NCI-H1694 treated with DMSO at 0.1 percent for 48 hours (cell line): ENCODE results near the gene MMP21.

Source experiments
- DNase-seq: peaks from one replicate; lab custom pipeline; 2025; lab: John Stamatoyannopoulos, UW

MMP21 gene

DNA sequence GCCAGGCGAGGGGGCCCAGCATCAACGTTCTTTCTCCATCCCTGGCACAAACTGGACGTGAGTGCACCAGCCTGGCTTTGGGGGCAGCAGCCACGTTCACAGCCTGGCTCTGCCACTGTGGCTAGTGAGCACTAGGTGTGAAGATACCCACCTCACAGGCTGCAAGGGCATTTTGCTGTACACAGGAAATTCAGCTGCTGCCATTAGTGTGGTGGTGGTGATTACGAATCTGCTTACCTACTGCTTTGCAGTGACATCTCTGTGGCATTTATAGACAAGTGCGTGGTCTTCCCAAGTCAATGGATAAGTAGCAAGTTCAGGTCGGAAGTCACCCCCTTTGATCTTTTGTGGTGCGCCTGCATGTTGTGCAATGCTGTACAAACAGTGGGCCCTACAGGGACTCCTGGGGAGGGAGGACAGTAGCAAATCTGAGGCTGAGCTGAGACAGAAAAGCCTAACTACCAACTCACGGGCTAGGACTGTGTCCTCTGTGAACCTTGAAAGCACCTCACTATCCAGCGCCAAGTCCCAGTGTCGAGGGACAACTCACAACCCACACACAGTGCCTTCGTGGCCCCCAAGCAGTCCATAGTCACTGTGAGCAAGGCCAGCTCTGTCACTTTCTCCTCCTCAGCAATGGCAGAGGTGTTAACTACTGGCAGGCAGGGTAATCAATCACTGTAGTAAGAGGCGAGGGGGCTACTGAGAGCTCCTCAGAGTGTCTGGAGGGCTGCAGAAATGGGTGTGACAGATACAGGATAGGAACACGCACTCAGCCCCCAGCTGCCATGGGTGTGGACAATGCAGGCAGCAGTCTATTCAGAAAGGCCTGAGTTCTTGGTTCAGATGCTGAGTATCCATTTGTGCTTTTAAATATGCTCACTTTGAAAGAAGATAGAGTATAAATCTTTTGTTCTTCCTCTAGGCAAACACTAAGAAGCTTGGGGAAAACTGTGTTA is 17.0 kb upstream of the MMP21 start:
- DNase-seq, result no peak

DNA sequence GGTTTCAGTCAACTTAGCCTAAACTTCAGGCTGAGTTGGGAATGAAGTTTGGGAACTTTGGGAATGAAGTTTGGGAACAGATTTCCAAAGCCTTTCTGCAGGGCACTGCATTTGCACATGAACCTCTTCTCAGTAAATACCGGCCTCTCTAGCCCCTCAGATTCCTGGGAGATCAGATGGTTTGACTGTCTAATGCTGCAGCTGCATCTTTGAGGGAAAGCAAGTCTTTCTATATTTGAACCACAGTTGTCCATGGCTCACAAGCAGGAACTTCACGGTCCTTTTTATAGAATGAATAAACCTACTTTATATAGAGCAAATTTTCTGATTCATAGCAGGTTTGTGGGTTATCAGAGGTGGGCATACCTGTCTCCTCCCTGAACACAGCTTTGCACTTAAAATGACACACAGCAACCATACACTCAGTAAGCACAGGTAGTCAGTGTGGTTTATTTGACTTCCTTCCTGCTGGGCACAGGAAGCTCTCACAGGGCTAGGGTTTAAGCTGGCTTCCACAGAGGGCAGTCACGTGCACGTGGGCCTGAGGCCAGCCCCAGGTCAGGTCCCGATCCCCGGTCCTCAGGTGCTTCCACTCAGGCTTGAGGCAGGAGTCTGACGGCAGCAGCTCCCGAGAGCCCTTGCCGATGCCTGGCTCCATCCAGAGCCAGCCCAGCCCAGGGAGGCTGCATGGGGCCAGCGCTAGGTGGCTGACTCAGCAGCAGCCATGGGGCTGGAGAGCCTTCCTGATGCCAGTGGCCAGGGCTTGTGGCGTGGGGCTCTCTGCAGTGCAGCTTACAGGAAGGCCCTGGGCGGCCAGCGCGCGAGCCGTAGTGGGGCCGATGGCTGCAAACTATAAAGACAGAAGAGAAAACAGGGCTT is 12.8 kb upstream of the MMP21 start:
- DNase-seq, result no peak

DNA sequence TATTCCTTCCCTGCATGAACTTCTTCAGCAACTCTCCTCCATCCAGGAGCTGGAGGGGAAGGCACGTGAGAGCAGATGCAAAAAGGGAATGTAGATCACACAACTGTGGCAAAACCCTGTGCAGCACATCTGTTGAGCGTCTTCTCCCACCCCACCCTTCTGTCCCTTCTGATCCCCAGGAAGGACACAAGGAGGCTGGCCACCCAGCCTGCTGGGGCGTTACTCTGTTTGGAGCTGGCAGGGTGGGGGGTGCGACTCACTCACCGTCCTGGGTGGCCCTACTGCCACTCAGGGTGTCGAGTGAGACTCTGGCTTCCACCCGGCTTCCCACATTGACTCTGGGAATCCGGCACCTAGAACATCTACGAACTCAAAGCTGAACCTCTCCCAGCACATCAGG is 10.2 kb upstream of the MMP21 start:
- DNase-seq, result no peak

DNA sequence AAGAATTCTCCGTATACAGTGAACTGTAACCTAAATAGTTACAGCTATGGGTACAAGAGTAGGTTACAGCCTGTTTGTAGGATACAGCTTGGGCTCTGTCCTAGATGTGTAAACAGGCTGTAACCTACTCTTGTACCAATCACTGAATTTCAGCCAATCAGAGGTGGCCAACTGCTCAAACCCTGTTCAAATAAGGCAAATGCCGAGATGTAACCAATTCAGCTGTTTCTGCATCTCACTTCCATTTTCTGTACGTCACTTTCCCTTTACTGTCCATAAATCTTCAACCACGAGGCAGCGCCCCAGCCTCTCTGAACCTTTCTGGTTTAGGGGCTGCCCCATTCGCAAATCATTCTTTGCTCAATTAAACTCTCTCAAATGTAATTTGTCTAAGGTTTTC is 8.3 kb upstream of the MMP21 start:
- no peak for DNase-seq

GRCh38 chr10:125783408-125783807 is 7.8 kb upstream of the MMP21 start:
- no peak for DNase-seq

DNA sequence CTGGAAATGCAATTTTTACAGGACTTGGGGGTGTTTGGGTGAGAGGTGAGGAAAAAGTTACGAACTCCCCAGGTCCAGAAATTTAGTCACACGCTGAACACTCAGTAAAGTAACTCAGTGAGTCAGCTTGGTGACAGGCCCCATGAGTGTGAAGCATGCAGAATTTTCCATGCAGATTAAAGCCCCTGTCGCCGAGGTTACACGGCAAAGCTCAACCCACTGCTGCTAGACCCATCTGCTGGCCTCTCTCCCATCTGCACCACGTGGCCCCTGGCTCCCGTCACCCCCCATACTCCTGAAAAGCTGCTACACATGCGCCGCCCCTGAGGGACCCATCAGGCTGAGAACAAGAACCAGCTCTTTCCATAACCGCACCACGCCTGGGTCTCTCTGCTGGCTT is 7.0 kb upstream of the MMP21 start:
- DNase-seq, result no peak

- DNase-seq, result no peak
Measured at GRCh38 chr10:125782054-125782453, 6.4 kb upstream of the MMP21 start.

DNA sequence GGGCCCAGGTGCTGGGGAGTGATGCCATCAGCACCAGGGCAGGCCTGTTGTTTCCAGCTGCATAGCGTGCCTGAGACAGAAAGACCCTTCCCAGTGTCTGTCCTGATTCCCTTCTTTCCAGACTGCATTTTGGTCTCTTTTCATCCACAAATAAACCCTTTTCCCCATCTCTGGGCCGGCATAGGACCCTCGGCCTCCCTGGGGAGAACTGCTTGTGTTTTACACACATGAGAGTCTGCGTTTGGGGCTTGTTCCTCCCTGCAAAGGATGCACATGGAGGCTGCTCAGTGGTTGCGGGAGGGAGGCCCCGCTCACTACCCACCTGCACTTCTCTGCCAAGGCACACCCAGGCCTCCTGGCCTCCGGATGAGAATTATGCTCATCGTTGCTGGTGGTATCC is 5.8 kb upstream of the MMP21 start:
- no peak for DNase-seq

DNA sequence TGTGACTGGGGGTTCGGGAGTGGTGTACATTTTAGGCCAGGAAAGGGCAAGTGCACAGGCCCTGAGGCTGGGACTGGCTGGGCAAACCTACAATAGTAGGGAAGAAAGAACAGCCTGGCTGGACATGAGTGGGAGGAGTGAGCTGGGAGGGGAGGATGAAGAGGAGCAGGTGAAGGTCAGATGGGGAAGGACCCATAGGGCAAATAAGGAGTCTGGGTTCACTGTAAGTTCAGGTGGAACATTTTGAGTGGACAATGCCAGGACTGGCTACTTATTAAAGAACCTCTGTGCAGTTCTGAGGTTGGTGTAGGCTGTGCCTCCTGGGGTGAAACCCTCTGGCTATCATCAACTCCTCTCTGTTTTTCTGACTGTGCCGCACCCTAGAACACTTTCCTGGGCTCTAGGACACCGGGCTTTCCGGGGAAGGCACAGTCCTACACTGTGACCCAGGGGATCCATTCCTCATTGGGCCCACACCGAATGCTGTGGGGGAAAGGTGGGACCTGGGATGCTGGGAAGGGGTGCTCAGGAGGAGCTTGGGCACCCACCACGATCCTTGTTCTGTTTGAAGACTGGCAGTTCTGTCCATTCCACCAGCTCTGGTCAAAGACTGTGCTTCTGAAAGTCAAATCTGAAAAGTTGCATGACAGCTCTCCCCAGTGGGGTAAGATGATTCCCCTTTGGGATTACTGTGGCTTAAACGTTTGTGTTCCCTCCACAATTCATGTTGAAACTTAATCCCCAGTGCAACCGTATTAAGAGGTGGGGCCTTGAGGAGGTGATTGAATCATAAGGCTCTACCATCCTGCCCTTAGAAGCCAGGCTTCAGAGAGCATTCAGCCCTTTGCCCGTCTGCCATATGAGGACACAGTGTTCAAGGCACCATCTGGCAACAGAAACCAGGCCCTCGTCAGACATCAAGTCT is 4.0 kb upstream of the MMP21 start:
- no peak for DNase-seq

- no peak for DNase-seq
Measured at GRCh38 chr10:125778556-125778955, 2.9 kb upstream of the MMP21 start.

DNA sequence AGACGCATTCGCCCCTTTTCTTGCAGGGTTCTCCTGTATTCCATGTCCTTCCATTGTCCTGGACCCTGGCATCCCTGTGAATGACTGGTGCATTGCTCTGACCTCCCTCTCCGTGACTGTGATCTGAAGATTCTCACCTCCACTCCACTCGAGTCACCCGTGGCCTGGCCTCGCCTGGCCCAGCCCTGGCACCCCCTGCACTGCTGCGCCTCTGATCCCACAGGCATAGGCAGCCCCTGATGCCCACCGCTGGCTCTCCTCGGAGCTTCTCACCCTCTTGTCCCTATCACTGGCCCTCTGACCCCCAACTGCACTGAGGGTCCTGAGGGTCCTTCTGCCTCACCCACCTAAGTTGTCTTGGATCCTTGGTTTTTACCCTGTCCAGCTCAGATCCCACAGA is 2.2 kb upstream of the MMP21 start:
- no peak for DNase-seq

DNA sequence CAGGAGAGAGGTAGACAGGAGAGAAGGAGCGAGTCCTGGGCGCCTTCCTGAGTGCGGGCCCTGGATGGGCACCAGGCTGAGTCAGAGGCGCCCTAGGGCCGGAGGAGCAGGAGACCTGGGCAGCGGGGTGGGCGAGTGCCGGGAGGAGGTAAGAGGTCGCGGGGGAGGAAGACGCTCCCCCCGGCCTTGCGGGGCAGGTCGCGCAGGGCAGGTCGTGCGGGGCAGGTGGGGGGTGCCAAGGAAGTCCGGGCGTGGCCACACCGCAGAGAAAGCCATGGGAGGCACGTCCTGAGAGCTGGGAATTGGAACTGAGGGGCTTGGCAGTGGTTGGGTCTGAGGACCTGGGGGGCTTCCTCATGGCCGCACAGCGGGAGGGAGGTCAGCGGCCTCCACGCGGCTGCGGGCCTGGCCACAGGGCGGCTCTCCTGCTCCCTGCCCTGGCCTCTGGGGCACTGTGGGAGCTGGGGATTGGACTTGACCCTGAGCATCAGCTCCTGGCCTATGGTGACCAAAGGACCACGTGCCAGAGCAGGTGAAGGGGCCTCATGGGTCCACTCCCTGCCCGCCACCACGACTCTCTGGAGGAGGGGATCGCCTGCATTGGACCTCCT is 935 bp downstream of the MMP21 start:
- no peak for DNase-seq

- DNase-seq, result no peak
Measured at GRCh38 chr10:125773687-125774543, 1.7 kb downstream of the MMP21 start.

- no peak for DNase-seq
Measured at GRCh38 chr10:125772864-125773180, 2.8 kb downstream of the MMP21 start.

DNA sequence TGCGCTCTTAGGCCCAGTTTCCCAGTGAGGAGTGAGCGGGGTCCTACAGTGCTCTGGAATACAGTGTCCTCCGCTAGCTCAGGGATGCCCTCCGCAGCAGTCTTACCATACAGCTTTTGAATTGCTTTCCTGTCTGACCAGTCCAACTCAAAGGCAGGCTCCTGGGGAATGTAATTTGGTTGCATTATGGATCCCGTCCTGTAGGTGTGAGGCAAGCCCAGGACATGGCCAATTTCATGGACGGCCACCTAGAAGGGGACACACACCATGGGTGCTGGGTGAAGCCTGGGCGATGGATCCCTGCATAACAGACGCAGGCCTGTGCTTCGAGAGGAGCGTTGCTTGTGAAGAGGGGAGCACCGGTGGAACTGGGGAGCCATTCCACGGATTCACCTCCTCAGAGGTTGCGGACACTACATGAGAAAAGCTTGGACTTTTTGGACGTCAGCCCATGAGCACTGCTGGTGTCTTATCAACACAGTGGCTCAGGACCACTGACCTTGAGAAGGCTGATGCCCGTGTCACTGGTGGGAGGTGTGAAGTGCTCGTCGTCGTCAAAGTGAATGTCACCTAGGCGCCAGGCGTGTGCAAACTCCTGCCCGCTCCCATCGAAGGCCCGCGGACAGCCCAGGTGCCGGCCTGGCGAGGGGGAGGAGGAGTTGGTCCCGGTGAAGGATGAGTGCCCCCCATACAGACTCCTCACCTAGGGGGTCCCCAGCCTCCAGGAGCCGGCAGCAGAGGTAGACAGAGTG is 3.3 kb downstream of the MMP21 start:
- DNase-seq, result no peak

DNA sequence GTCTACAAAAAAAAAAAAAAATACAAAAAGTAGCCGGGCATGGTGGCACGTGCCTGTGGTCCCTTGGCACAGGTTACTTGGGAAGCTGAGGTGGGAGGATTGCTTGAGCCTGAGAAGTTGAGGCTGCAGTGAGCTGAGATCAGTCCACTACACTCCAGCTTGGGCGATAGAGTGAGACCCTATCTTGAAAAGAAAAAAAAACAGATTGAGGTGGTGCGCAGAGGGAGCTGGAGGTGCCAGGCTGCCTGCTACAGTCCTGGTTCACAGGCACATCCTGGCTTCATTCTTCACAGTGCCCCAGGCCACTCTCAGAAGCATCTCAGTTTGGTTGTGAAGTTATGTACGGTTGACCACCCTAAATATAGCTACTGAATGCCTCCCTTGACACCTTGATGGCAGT is 4.8 kb downstream of the MMP21 start:
- no peak for DNase-seq

DNA sequence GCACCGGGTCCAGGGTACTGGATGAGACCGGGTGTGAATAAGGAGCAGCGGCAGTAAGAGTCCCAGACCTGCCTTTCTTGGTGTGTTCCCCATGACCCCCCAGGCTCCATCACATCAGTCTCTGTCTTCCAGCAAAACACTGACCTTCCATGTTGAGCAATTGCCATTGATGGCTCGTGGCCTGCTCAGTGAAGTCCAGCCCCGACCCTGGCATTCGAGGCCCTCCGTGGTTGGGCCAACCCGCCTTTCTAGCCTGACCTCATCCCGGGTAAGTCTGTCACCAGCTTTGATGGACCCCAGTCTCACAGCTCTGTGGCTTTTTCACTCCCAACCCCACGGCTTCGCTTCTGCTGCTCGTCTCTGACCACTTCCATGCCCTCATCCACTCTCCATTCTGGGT is 6.4 kb downstream of the MMP21 start:
- no peak for DNase-seq

DNA sequence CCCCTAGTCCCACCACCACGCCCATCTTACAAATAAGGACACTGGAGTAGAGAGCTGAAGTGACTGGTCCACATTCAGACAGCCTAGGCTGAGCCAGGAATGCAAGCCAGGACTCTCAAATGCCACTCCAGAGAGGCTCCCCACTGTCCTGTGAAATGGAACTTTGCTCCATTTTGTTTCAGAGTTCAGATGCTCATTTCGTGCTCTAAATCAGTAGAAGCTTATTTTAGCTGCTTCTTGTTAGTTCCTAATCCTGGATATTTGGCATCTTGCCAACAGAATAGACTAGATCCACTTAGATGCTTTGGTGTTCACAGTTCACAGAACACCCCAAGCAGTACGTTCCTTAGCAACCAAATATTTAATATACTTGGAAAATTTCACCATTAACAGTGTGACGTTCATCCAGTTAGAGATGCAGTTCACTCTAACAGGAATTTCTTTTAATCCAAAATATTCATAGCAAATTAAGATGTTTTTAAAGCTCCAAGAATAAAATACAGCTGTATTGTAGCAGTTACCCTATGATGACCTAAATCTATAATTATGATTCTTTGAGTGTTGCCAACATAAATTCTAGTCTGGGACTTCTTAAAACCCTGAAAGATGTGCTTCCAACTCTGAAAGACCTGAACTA is 7.3 kb downstream of the MMP21 start:
- no peak for DNase-seq

GRCh38 chr10:125766511-125766910 is 9.1 kb downstream of the MMP21 start:
- no peak for DNase-seq
